Testis (tissue), 2 donors: ENCODE measurements around the gene TEKT5.

ENCODE experiments used
- CTCF ChIP-seq, 3 experiments: fragments of 450-650 bp in 2 of 3; fragments of 200-600 bp in 1 of 3; sonication (generic) in 1 of 3; IDR thresholded peaks; one replicate each; pipeline ENCODE4 v1.5.1; 2016 to 2019; ENCODE audit warnings: antibody characterized with exemption in 3 of 3, mild to moderate bottlenecking in 2 of 3, moderate library complexity in 1 of 3
- POLR2A ChIP-seq: fragments of 450-650 bp; IDR thresholded peaks from one replicate; pipeline ENCODE4 v1.6.1; 2017; ENCODE audit warnings: antibody characterized with exemption, mild to moderate bottlenecking, moderate library complexity

- TF ChIP-seq POLR2A (no peak), CTCF (IDR thresholded peaks at IDR 0.05) (no peak)
These were observed 9.0 kb downstream of the TEKT5 start for GRCh38 chr16:10685709-10686108.
